Brain microvascular endothelial cell (primary cell): ENCODE results near the gene ZFAND3.

Source experiments
- DNase-seq: peaks from one replicate; pipeline ENCODE4 v3.0.0-alpha.2; 2020
- H3K27ac ChIP-seq: fragments of 250-450 bp; sonication (Bioruptor Pico); 2 replicates; pipeline ENCODE4 v1.5.1; 2020; ENCODE audit warnings: mild to moderate bottlenecking, moderate library complexity
- H3K27me3 ChIP-seq: fragments of 250-450 bp; sonication (Bioruptor Pico); replicated peaks from 2 replicates; pipeline ENCODE4 v1.5.1; 2020; ENCODE audit warnings: mild to moderate bottlenecking
- H3K36me3 ChIP-seq: fragments of 250-450 bp; sonication (Bioruptor Pico); replicated peaks from 2 replicates; pipeline ENCODE4 v1.5.1; 2020; ENCODE audit warnings: mild to moderate bottlenecking
- H3K4me3 ChIP-seq: 2 replicates; pipeline ENCODE4 v1.5.1; 2011; ENCODE audit warnings: low read depth, mild to moderate bottlenecking, control low read depth, low read length, moderate library complexity
- in situ Hi-C: cut with HindIII; loops from 2 replicates; pipeline ENCODE4 v1.10.0; 2017; ENCODE audit warnings: low sequenced_read_pairs, low pct_ligation_motif_present
- TF ChIP-seq, protein P1 (sequence below): IDR thresholded peaks from 2 replicates; pipeline ENCODE4 v1.5.1; 2011; ENCODE audit warnings: low read depth, mild to moderate bottlenecking, moderate library complexity, low read length, control low read depth, inconsistent platforms; ENCODE audit errors: missing control alignments

Gene ZFAND3

DNA sequence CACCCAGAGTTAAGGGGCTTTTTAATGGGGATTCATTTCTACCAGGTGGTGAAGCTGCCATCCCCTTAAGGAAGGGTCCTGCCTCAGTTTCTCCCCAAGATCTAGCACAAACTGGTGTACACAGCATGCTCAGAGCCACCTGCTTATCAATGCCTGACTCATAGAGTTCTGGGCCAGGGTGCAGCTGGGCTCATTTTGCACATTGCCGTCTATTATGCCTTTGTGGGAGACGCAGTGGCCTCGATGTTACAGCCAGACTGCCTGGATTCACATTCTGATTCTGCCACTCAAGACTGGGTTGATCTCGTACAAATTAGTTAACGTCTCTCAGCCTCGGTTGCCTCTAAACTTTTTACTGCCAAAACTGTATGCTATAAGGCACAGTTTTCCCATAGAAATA is 365.7 kb downstream of the ZFAND3 start:
- in situ Hi-C loops: no loop called here

DNA sequence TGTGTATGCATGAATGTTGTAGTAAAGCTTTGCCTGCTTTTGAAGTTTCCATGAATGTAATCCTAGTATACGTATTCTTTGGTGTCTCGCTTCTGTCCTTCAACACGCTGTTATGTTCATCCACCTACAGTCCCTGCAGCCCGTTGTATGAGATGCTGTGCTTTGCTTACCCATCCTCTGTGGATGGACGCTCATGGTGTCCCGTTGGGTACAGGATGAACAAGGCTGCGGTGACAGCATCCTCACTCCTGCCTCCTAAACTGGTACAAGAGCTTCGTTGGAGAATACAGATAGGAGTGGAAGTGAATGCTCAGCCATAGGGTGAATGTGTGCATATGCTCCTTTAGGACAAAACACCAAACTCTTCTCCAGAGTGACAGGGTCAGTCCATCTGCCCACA is 366.2 kb downstream of the ZFAND3 start:
- H3K27ac ChIP-seq: no peak overlapping the region
- in situ Hi-C loops: no loop called here
- H3K27me3 ChIP-seq: no peaks in the 10 kb centered on the region
- no peak overlapping the region for H3K4me3 ChIP-seq
- TF ChIP-seq, protein P1, sequence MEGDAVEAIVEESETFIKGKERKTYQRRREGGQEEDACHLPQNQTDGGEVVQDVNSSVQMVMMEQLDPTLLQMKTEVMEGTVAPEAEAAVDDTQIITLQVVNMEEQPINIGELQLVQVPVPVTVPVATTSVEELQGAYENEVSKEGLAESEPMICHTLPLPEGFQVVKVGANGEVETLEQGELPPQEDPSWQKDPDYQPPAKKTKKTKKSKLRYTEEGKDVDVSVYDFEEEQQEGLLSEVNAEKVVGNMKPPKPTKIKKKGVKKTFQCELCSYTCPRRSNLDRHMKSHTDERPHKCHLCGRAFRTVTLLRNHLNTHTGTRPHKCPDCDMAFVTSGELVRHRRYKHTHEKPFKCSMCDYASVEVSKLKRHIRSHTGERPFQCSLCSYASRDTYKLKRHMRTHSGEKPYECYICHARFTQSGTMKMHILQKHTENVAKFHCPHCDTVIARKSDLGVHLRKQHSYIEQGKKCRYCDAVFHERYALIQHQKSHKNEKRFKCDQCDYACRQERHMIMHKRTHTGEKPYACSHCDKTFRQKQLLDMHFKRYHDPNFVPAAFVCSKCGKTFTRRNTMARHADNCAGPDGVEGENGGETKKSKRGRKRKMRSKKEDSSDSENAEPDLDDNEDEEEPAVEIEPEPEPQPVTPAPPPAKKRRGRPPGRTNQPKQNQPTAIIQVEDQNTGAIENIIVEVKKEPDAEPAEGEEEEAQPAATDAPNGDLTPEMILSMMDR: no peak
- no peaks in the 10 kb centered on the region for H3K36me3 ChIP-seq
- DNase-seq: no peak

More for the DNA sequence above, 365.7 kb downstream of the ZFAND3 start:
- no peaks in the 10 kb centered on the region for H3K27me3 ChIP-seq
- no peak for DNase-seq
- TF ChIP-seq, protein P1: no peak
- H3K4me3 ChIP-seq: no peak overlapping the region
- H3K27ac ChIP-seq: no peak overlapping the region
- H3K36me3 ChIP-seq: no peaks in the 10 kb centered on the region

DNA sequence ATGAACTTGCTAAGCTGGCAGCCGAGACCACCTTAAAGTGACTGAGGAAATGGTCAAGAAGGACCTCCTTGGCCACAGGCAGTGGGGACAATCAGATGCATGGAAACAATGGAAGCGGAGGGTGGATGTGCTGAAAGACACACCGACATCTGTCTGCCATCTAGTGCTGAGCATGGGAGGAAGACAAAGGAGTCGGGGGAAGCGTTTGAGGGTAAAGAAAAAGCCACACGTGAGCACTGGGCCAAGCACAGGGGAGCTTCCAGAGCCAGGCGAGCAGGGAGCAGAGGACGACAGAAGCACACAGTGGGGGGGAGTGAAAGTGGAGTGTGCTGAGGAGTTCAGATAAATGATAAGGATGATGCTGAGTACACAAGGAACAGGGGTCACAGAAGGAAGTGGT is 367.8 kb downstream of the ZFAND3 start:
- no peaks in the 10 kb centered on the region for H3K27me3 ChIP-seq
- H3K4me3 ChIP-seq: no peak overlapping the region
- no peaks in the 10 kb centered on the region for H3K36me3 ChIP-seq
- TF ChIP-seq, protein P1: no peak
- no peak overlapping the region for H3K27ac ChIP-seq
- DNase-seq: no peak
- in situ Hi-C loops: no loop called here

DNA sequence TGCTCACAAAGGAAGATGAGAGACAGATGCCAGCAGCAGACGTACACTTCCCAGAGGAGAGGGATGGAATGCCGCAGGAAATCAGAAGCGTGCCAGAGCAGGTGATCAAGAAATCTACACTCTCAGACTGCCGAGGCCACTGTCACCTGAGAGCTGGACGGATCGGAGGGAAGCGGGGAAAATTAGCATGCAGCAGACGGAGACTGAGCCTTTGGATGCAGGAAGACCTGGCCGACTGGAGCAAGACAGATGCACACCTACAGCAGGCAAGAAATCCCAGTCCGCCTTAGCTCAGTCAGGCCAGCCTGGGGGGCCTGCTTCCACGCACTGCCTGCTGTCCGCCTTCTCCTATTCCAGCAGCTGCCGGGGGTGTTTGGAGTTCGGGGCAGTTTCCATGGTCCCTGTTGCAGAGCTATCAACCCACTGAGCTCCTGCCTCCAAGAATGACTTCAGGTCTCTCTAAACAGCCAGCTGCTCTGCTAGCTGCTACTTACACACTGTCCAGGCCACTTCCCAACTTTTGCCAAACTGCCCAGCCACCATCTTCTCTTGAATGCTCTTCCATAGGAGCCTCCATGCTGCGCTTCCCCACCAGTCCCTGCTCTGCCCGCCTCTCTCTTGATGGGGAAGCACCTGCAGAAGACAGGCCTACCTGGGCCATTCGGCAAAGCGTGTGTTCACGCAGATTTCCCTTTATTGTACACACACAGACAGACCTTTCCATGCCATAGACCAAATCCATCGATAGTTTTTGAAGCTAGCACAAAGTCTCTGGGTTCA is 368.5 kb downstream of the ZFAND3 start:
- H3K4me3 ChIP-seq: no peak overlapping the region
- H3K27me3 ChIP-seq: no peaks in the 10 kb centered on the region
- DNase-seq: no peak
- TF ChIP-seq, protein P1: no peak
- in situ Hi-C loops: no loop called here
- H3K27ac ChIP-seq: no peak overlapping the region
- H3K36me3 ChIP-seq: no peaks in the 10 kb centered on the region

DNA sequence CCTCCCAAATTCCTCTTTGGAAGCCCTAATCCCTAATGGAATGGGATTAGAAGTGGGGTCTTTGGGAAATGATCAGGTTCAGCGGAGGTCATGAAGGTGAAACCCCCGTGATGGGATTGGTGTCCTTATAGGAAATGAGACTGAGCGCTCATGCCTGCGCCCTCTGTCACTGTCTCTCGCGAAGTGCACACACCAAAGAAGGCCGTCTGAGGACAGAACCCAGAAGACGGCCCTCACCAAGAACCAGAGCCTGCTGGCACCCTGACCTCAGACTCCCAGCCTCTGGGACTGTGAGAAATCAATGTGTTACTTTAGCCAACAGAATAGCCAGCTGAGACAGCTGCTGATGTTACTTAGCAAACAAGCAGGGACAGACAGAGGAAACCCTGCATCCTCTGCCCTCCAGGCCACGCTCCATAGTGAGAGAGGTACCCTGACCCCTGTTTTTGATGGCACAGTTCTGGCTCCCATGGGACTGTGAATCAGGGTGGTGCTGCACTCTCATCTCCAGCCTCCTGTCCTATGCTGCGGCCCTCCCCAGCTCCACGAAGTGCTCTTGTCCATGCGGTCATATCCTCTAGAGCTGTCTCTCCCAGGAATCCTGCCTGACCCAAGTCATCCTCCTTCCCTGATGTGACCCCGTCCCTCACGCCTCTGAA is 369.3 kb downstream of the ZFAND3 start:
- Histone ChIP-seq H3K27me3 (no peaks in the 10 kb centered on the region), H3K36me3 (no peaks in the 10 kb centered on the region), H3K27ac (no peak overlapping the region), H3K4me3 (no peak overlapping the region)
- DNase-seq: no peak
- in situ Hi-C loops: no loop called here
- TF ChIP-seq, protein P1: no peak
